ENCODE measurements around the gene NPFFR2.

The NPFFR2 gene

DNA sequence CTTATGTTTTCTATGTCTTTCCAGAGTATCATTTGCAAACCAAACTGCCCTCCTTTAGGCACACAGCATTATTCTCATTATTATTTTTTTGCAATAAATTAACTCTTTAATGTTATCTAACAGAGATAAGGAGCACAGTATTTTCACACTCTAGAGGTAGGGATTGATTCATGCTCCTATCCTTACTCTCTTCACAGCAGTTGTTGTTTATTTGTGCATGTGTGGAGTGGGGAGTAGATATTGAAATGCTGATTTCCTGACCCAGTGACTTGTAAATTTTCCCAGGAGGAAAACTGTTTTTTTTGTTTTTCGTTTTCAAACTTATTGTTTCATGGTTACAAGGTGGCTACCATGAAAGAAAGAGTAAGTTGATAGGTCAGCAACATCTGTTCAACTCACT, 140.0 kb downstream of the NPFFR2 start:
- H3K27me3 ChIP-seq (ENCODE audit: insufficient read depth, low read length), result no peaks in the 10 kb centered on the region
- no peak overlapping the region for H3K4me2 ChIP-seq (ENCODE audit: low read length)
- H3K79me2 ChIP-seq (ENCODE audit: insufficient read depth, low read length), result no peaks in the 10 kb centered on the region
- H3K9me2 ChIP-seq (ENCODE audit: low read depth, low read length), result no peaks in the 10 kb centered on the region
- H3K4me3 ChIP-seq (ENCODE audit: low read depth, low read length, poor library complexity, severe bottlenecking), result no peak overlapping the region
- no peaks in the 10 kb centered on the region for H3K4me1 ChIP-seq (ENCODE audit: insufficient read depth, low read length, severe bottlenecking)
- H3K36me3 ChIP-seq (ENCODE audit: insufficient read depth, low read length), result no peaks in the 10 kb centered on the region
- H3F3A ChIP-seq (ENCODE audit: insufficient read depth, low read length), result no peaks in the 10 kb centered on the region
- no peak overlapping the region for H3K27ac ChIP-seq (ENCODE audit: low read depth, low read length, poor library complexity, severe bottlenecking)
- TF ChIP-seq CTCF (IDR thresholded peaks at IDR 0.05; ENCODE audit: low read length) (no peak), EZH2 (IDR thresholded peaks at IDR 0.05; ENCODE audit: borderline replicate concordance, low read length) (no peak)
- H3K9ac ChIP-seq (ENCODE audit: low read length), result no peak overlapping the region
- H3K9me3 ChIP-seq (ENCODE audit: low read length), result no peaks in the 10 kb centered on the region
- H4K20me1 ChIP-seq (ENCODE audit: insufficient read depth, low read length), result no peaks in the 10 kb centered on the region
- H2AFZ ChIP-seq (ENCODE audit: low read length), result no peak overlapping the region

DNA sequence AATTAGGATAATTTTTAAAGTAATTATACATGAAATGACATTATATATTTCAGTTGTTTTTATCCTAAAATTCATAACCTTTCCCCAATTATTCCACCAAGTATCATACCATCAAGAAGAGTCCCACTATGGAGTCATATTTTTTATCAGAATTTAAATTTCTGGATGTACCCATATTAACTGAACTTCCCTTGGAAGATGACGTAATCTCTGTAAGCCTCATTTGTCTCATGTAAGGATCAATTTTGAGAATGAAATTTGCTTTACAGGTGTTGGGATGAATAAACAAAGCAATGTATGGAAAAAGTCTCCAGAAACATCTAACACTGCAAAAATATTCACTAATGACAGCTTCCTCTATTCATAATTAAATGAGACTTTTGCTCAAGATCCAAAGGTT, 147.5 kb downstream of the NPFFR2 start:
- Histone ChIP-seq H3K9ac (ENCODE audit: low read length) (no peak overlapping the region), H3K4me3 (ENCODE audit: low read depth, low read length, poor library complexity, severe bottlenecking) (no peak overlapping the region), H3K4me1 (ENCODE audit: insufficient read depth, low read length, severe bottlenecking) (no peaks in the 10 kb centered on the region), H3K79me2 (ENCODE audit: insufficient read depth, low read length) (no peaks in the 10 kb centered on the region), H2AFZ (ENCODE audit: low read length) (no peak overlapping the region), H3K27me3 (ENCODE audit: insufficient read depth, low read length) (no peaks in the 10 kb centered on the region), H3K27ac (ENCODE audit: low read depth, low read length, poor library complexity, severe bottlenecking) (no peak overlapping the region), H3K36me3 (ENCODE audit: insufficient read depth, low read length) (no peaks in the 10 kb centered on the region), H3K9me3 (ENCODE audit: low read length) (no peaks in the 10 kb centered on the region), H3F3A (ENCODE audit: insufficient read depth, low read length) (no peaks in the 10 kb centered on the region), H4K20me1 (ENCODE audit: insufficient read depth, low read length) (no peaks in the 10 kb centered on the region), H3K9me2 (ENCODE audit: low read depth, low read length) (no peaks in the 10 kb centered on the region), H3K4me2 (ENCODE audit: low read length) (no peak overlapping the region)
- TF ChIP-seq CTCF (IDR thresholded peaks at IDR 0.05; ENCODE audit: low read length) (no peak), EZH2 (IDR thresholded peaks at IDR 0.05; ENCODE audit: borderline replicate concordance, low read length) (no peak)

DNA sequence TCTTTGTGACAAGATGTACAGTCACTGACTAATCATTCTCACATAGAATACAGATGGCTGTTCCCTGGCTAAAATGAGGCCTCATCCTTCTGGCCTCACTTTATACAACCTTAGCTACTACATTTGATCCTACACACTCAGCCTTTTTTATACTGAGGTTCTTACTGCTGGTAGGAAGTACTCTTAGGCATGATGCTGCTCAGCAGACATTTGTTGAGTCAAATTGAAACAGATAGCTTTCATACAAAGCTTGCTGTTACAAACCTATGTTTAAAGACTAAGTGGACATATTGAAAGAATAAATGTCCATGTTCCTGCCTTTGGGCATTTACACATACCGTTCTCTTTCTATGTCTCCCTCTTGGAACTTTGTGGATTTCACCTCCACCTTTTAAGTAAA, 154.9 kb downstream of the NPFFR2 start:
- no peaks in the 10 kb centered on the region for H3K27me3 ChIP-seq (ENCODE audit: insufficient read depth, low read length)
- H3F3A ChIP-seq (ENCODE audit: insufficient read depth, low read length), result no peaks in the 10 kb centered on the region
- no peaks in the 10 kb centered on the region for H3K9me3 ChIP-seq (ENCODE audit: low read length)
- no peak overlapping the region for H3K9ac ChIP-seq (ENCODE audit: low read length)
- no peak overlapping the region for H3K27ac ChIP-seq (ENCODE audit: low read depth, low read length, poor library complexity, severe bottlenecking)
- H3K79me2 ChIP-seq (ENCODE audit: insufficient read depth, low read length), result no peaks in the 10 kb centered on the region
- H3K4me1 ChIP-seq (ENCODE audit: insufficient read depth, low read length, severe bottlenecking), result no peaks in the 10 kb centered on the region
- TF ChIP-seq EZH2 (IDR thresholded peaks at IDR 0.05; ENCODE audit: borderline replicate concordance, low read length) (no peak), CTCF (IDR thresholded peaks at IDR 0.05; ENCODE audit: low read length) (no peak)
- no peak overlapping the region for H3K4me3 ChIP-seq (ENCODE audit: low read depth, low read length, poor library complexity, severe bottlenecking)
- no peak overlapping the region for H2AFZ ChIP-seq (ENCODE audit: low read length)
- no peaks in the 10 kb centered on the region for H4K20me1 ChIP-seq (ENCODE audit: insufficient read depth, low read length)
- no peaks in the 10 kb centered on the region for H3K9me2 ChIP-seq (ENCODE audit: low read depth, low read length)
- no peak overlapping the region for H3K4me2 ChIP-seq (ENCODE audit: low read length)
- H3K36me3 ChIP-seq (ENCODE audit: insufficient read depth, low read length), result no peaks in the 10 kb centered on the region

Data from OCI-LY1 (cell line).